ENCODE measurements around the gene APBA1. TPM values are rescaled to one million over a fixed set of nuclear protein-coding genes. Genes with fewer than 3 reads are reported as not detected.

Gene APBA1
- total and polyA plus RNA-seq, 9 of the 15 experiments (the other 6 are each of a cell fraction or from before 2014, with no cell fraction given), result 0.01 to 0.02 TPM; not detected in 7

DNA sequence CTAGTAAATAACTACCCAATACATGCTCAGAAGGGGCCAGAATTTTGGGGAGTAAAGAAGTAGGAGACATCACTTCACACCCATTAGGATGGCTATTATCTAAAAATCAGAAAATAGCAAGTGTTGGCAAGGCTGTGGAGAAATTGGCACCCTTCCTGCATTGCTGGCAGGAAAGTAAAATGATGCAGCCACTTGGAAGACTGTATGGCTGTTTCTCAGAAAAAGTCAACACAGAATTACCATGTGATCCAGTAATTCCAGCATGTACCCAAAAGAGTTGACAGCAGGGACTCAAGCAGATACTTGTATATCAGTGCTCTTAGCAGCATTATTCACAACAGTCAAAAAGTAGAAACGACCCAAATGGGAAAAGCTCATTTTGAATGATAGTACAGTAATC, 107.6 kb downstream of the APBA1 start:
- CTCF ChIA-PET (ENCODE audit: low intra/inter-chr PET ratio), result no interaction called here
- H3K27ac ChIP-seq (ENCODE audit: extremely low read depth, low read depth, low read length), result no peak overlapping the region
- peaks cover 0 to 8% of the 10 kb centered on the region in 2 experiments; a peak in 1 of 5 replicates for H3K27me3 ChIP-seq (ENCODE audit: control insufficient read depth in 2 of 2, insufficient read depth in 2 of 2, low read length in 2 of 2)
- H3K79me2 ChIP-seq (ENCODE audit: control insufficient read depth, insufficient read depth, low read length), result no peaks in the 10 kb centered on the region
- 0% methylated on average over 1 of the region's 1 CpG for WGBS (ENCODE audit: insufficient coverage, low coverage, missing lambda C conversion rate)
- no peak for ATAC-seq
- intact Hi-C loops (cut with micrococcal nuclease) (loop anchor here (10.0 kb wide), 1 partner anchor 350 kb away; no protein-coding TSS in a partner anchor), in situ Hi-C loops (cut with MboI) (no loop called here)
- H3K9me3 ChIP-seq (replicated peaks; ENCODE audit: control insufficient read depth, insufficient read depth, low read depth, low read length), result no peaks in the 10 kb centered on the region
- H3K4me3 ChIP-seq, result no peak overlapping the region
- no peaks in the 10 kb centered on the region for H4K20me1 ChIP-seq (replicated peaks; ENCODE audit: control insufficient read depth, insufficient read depth, low read length)
- no peaks in the 10 kb centered on the region for H3K4me1 ChIP-seq (replicated peaks in 1 of 2; ENCODE audit: control insufficient read depth in 2 of 2, insufficient read depth in 2 of 2, low read length in 2 of 2)
- no peaks in the 10 kb centered on the region for H3K9me1 ChIP-seq (ENCODE audit: control insufficient read depth, insufficient read depth, low read length)
- POLR2A ChIA-PET, result no interaction called here
- TF ChIP-seq TAL1 (IDR thresholded peaks at IDR 0.05) (no peak), ZSCAN32 (CRISPR knock-in tag; IDR thresholded peaks at IDR 0.05) (no peak), NRF1 (conservative IDR thresholded peaks at IDR 0.05 in 1 of 2, IDR thresholded peaks at IDR 0.05 in 1 of 2) (no peak), ZNF3 (CRISPR knock-in tag; IDR thresholded peaks at IDR 0.05) (no peak), BRF2 (IDR thresholded peaks at IDR 0.05; ENCODE audit: borderline replicate concordance, insufficient read depth, insufficient read length) (no peak), SIX5 (IDR thresholded peaks at IDR 0.05; ENCODE audit: borderline replicate concordance in 1 of 2, insufficient read depth in 1 of 2, low read depth in 1 of 2, low read length in 2 of 2) (no peak), TCF7L2 (IDR thresholded peaks at IDR 0.05; ENCODE audit: low read depth, low read length) (no peak), ZNF584 (CRISPR knock-in tag; IDR thresholded peaks at IDR 0.05; ENCODE audit: low read depth) (no peak), BACH1 (tag; IDR thresholded peaks at IDR 0.05) (no peak), HOXB6 (CRISPR knock-in tag; IDR thresholded peaks at IDR 0.05; ENCODE audit: borderline replicate concordance) (no peak)
- TF ChIP-seq, protein P1, sequence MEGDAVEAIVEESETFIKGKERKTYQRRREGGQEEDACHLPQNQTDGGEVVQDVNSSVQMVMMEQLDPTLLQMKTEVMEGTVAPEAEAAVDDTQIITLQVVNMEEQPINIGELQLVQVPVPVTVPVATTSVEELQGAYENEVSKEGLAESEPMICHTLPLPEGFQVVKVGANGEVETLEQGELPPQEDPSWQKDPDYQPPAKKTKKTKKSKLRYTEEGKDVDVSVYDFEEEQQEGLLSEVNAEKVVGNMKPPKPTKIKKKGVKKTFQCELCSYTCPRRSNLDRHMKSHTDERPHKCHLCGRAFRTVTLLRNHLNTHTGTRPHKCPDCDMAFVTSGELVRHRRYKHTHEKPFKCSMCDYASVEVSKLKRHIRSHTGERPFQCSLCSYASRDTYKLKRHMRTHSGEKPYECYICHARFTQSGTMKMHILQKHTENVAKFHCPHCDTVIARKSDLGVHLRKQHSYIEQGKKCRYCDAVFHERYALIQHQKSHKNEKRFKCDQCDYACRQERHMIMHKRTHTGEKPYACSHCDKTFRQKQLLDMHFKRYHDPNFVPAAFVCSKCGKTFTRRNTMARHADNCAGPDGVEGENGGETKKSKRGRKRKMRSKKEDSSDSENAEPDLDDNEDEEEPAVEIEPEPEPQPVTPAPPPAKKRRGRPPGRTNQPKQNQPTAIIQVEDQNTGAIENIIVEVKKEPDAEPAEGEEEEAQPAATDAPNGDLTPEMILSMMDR (IDR thresholded peaks at IDR 0.05 in 2 of 3, conservative IDR thresholded peaks at IDR 0.05 in 1 of 3; ENCODE audit: insufficient read depth in 2 of 3, low read depth in 1 of 3, low read length in 3 of 3), result no peak
- TF ChIP-seq, protein P2, sequence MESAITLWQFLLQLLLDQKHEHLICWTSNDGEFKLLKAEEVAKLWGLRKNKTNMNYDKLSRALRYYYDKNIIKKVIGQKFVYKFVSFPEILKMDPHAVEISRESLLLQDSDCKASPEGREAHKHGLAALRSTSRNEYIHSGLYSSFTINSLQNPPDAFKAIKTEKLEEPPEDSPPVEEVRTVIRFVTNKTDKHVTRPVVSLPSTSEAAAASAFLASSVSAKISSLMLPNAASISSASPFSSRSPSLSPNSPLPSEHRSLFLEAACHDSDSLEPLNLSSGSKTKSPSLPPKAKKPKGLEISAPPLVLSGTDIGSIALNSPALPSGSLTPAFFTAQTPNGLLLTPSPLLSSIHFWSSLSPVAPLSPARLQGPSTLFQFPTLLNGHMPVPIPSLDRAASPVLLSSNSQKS (CRISPR knock-in tag; IDR thresholded peaks at IDR 0.05), result no peak
- TF ChIP-seq, protein P3, sequence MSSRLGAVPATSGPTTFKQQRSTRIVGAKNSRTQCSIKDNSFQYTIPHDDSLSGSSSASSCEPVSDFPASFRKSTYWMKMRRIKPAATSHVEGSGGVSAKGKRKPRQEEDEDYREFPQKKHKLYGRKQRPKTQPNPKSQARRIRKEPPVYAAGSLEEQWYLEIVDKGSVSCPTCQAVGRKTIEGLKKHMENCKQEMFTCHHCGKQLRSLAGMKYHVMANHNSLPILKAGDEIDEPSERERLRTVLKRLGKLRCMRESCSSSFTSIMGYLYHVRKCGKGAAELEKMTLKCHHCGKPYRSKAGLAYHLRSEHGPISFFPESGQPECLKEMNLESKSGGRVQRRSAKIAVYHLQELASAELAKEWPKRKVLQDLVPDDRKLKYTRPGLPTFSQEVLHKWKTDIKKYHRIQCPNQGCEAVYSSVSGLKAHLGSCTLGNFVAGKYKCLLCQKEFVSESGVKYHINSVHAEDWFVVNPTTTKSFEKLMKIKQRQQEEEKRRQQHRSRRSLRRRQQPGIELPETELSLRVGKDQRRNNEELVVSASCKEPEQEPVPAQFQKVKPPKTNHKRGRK (tag; IDR thresholded peaks at IDR 0.05), result no peak
- no peak overlapping the region for H3K9ac ChIP-seq (ENCODE audit: insufficient read depth in 1 of 2, low read depth in 2 of 2, low read length in 2 of 2)
- no peaks in the 10 kb centered on the region for H3K36me3 ChIP-seq (ENCODE audit: control insufficient read depth, insufficient read depth, low read length)
- no peak for FAIRE-seq
- no TSS peak for BruUV-seq (replicated peaks)
- no peak overlapping the region for H3K4me2 ChIP-seq (ENCODE audit: insufficient read depth, low read length)
- DNase-seq (ENCODE audit: extremely low read depth in 1 of 4, low spot score in 3 of 4), result no peak
- H2AFZ ChIP-seq (ENCODE audit: low read depth, low read length), result no peak overlapping the region
